GM18505 (cell line): ENCODE results near the gene PLA2G2D.

Experiments
- ATAC-seq: cut with Tn5 transposase; IDR thresholded peaks from one replicate; pipeline ENCODE4 v1.9.1; 2021; ENCODE audit not compliant: unreplicated experiment
- POLR2A ChIP-seq: IDR thresholded peaks from 4 replicates; pipeline ENCODE4 v1.6.1; 2011; ENCODE audit warnings: borderline replicate concordance; ENCODE audit not compliant: insufficient read depth, insufficient read length; ENCODE audit errors: extremely low read depth

PLA2G2D gene

DNA sequence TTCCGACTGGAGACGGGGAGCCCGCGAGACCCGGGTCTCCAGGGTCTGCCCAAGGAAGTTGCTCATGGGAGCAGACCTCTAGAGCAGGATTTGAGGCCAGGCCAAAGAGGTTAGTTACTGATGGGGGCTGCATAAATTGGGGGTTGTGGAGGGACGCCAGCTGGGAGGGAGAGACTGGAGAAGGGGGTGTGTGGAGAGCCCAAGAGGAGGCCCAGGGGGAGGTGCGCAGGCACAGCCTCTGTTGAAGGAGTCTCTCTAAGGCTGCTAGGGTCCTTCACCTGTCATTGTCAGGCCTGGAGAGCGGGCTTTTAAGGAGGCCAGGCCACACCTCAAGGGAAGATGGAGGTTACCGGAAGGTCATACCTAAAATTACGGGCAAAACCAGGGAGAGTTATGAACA, 49.0 kb downstream of the PLA2G2D start:
- ATAC-seq, result no peak

GRCh38 chr1:20069874-20070273, 49.5 kb downstream of the PLA2G2D start, which contains the start of gene PLA2G5:
Gene PLA2G5, plus strand, starts transcription at chr1:20070194. Its CDS starts 14,637 bp downstream, at chr1:20084831.
- ATAC-seq, result no peak

More for the DNA sequence above, 49.0 kb downstream of the PLA2G2D start:
- no peak for TF ChIP-seq POLR2A

GRCh38 chr1:20068722-20069121, 50.6 kb downstream of the PLA2G2D start:
- no peak for TF ChIP-seq POLR2A
- no peak for ATAC-seq

More at GRCh38 chr1:20069874-20070273, 49.5 kb downstream of the PLA2G2D start, which contains the start of gene PLA2G5:
- TF ChIP-seq POLR2A, result no peak

GRCh38 chr1:20063861-20064292, 55.5 kb downstream of the PLA2G2D start:
- ATAC-seq, result no peak
- no peak for TF ChIP-seq POLR2A
